ENCODE results near the gene CYREN. TPM values are rescaled to one million over a fixed set of nuclear protein-coding genes. Genes with fewer than 3 reads are reported as not detected.

CYREN gene
- total RNA-seq, 2 experiments from 2014 or later = 32.6 to 40.5 TPM

DNA sequence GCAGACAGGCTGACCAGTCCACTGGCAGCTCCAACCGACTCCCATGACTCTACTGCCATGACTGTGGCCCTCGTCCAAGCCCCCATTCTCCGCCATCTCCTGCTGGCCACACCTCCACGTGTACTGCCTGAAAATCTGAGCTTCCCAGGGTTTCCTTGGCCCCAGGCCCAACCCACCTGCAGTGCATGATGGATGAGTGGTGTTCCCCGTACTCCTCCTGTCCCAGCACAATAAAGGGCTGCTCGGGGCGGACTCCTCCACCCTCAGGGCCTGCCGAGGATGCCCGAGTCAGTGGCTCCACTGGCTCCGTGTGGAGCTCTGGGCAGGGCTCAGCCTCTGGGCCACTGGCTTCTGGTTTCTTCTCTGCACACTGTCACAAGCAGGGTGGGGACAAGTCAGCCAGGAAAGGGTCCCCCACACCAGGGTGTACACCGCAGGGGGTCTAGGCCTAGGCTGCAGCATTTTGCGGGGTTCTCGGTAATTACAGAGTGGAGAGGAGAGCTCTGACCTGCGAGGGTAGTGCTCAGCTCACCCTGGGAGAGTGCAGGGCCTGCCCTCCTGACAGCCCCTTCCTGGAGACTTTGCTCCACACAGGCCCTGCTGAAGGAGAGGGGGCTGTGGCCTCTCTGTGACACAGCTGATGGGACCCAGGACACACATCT, 25.6 kb upstream of the CYREN start:
- Mint-ChIP-seq H3K4me3 (no peak overlapping the region), H3K9me3 (ENCODE audit: low read depth) (no peaks in the 10 kb centered on the region), H3K4me1 (peaks cover 9% of the 10 kb centered on the region), H3K36me3 (ENCODE audit: low read depth) (peaks cover 44% of the 10 kb centered on the region), H3K27me3 (no peaks in the 10 kb centered on the region), H3K27ac (no peak overlapping the region)
- POLR2A ChIA-PET = no interaction called here
- intact Hi-C loops (cut with DNase I, micrococcal nuclease) = no loop called here
- ATAC-seq = no peak
- no peak for DNase-seq
- CTCF ChIA-PET = interaction anchor here (0.5 to 0.7 kb wide), 2 partner anchors 508 to 838 kb away, joined by 3 to 5 read pairs; no protein-coding TSS in a partner anchor

DNA sequence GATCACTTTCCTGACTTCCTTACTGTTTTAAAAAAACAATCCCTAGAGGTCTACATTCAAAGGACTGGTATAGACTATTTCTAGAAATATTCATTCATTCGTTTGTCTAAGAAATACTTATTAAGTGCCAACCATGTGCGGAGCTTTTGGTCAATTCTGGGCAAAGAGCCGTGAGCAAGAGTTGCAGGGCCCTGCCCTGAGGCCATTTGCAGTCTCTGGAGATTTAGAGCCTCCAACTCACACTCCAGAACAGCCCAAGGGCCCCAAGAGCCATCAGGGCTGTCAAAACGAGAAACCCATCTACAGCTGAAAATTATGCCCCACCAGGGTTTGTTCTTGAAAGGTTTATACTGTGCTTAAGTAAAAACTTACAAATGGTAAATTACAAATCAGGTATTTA, 24.6 kb upstream of the CYREN start:
- Mint-ChIP-seq H3K36me3 (ENCODE audit: low read depth) (peaks cover 47% of the 10 kb centered on the region), H3K27me3 (no peaks in the 10 kb centered on the region), H3K27ac (no peak overlapping the region), H3K9me3 (ENCODE audit: low read depth) (no peaks in the 10 kb centered on the region), H3K4me1 (peaks cover 9% of the 10 kb centered on the region), H3K4me3 (no peak overlapping the region)
- POLR2A ChIA-PET = no interaction called here
- no peak for ATAC-seq
- no peak for DNase-seq
- intact Hi-C loops (cut with DNase I, micrococcal nuclease) = no loop called here
- CTCF ChIA-PET = interaction anchor here (0.6 kb wide), 1 partner anchor 59 kb away, joined by 3 read pairs; no protein-coding TSS in a partner anchor

DNA sequence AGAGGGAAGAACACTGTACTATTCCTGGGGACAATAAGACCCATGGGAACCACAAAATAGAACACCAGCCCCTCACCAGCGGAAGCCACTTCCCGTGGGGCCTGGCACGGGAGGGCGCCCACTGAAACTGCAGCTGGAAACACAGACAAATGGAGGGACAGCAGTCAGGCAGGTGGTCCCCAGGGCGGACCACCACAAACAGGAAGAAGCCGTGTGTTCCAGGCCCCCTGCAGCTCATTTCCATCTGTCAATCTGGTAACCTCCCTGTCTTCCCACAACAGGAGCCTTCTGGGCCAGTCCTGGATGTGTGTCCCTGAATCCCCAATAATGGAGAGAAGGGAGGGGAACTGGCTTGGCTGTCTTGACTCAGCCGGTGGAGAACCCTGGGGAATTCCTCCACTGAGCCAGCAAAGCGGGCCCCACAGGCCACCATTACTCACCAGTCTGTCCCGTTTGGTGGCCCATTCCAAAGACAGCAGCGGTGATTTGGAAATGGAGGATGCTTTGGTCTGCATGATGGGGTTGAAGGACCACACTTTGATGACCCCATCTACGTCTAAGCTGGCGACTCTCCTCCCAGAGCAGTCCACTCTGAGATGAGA, 24.1 kb upstream of the CYREN start:
- intact Hi-C loops (cut with DNase I, micrococcal nuclease) = no loop called here
- ChIA-PET CTCF (interaction anchor here (0.6 kb wide), 1 partner anchor 60 kb away, joined by 3 read pairs; no protein-coding TSS in a partner anchor), POLR2A (no interaction called here)
- Mint-ChIP-seq H3K27ac (no peak overlapping the region), H3K9me3 (ENCODE audit: low read depth) (no peaks in the 10 kb centered on the region), H3K27me3 (no peaks in the 10 kb centered on the region), H3K36me3 (ENCODE audit: low read depth) (peaks cover 50% of the 10 kb centered on the region), H3K4me3 (no peak overlapping the region), H3K4me1 (peaks cover 9% of the 10 kb centered on the region)
- ATAC-seq (no peak), DNase-seq (no peak)

DNA sequence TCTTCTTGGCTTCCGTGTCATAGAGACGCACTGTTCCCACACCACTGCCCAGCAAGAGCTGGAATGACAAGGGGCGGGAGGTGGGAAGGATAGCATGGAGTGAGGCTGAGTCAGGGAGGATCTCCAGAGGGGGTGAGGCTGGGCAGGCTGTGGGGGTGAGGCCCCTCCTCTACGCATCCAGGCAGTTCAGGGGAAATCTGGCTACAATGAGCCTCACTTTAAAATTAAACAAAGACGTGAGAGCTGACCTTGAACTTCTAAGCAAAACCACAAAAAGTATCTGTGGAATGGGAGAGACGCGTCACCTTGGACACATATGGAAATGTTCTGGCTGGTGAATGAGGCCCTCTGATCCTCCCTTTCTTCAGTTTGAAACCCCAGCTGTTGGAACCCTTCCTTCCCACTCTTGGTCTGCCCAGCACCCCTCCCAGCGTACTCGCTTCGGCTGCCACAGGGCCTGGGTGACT, 23.1 kb upstream of the CYREN start:
- ChIA-PET POLR2A (no interaction called here), CTCF (no interaction called here)
- intact Hi-C loops (cut with DNase I, micrococcal nuclease) = no loop called here
- no peaks in the 10 kb centered on the region for H3K9me3 Mint-ChIP-seq (ENCODE audit: low read depth)
- no peak overlapping the region for H3K4me3 Mint-ChIP-seq
- H3K36me3 Mint-ChIP-seq (ENCODE audit: low read depth) = peaks cover 53% of the 10 kb centered on the region
- no peak for DNase-seq
- no peak for ATAC-seq
- H3K4me1 Mint-ChIP-seq = peaks cover 7% of the 10 kb centered on the region
- H3K27ac Mint-ChIP-seq = no peak overlapping the region
- H3K27me3 Mint-ChIP-seq = no peaks in the 10 kb centered on the region

DNA sequence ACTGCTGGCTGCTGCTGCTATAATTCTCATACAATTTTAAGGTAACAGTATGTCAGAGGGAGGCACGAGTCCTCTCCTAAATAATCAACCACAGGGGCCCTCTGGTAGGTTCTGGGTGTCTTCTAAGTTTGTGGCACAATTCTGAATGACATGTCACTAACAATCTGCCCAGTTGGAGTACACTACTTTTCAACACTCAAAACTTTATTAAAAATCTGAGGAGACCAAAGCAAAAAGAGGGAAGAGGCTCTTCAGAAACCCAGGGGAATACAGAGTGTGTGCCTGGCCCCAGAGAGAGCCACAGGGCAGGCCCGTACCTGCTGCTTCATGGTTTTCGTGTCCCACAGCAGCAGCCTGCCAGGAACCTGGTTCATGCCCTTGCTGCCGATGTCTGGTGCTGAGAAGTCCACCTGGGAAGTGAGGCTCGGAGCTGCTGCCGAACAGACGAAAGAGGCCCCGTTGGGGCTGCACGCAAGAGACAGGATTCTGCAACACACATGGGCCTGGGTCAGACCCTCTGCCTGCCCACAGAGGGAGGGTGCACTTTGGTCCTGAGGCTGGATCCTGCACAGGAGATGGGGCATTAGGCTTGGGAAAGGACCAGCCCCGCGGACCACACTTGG, 22.5 kb upstream of the CYREN start:
- DNase-seq (no peak), ATAC-seq (no peak)
- Mint-ChIP-seq H3K9me3 (ENCODE audit: low read depth) (no peaks in the 10 kb centered on the region), H3K4me3 (no peak overlapping the region), H3K4me1 (peaks cover under 1% of the 10 kb centered on the region), H3K36me3 (ENCODE audit: low read depth) (peaks cover 50% of the 10 kb centered on the region), H3K27me3 (no peaks in the 10 kb centered on the region), H3K27ac (no peak overlapping the region)
- POLR2A ChIA-PET = no interaction called here
- CTCF ChIA-PET = no interaction called here
- intact Hi-C loops (cut with DNase I, micrococcal nuclease) = no loop called here

DNA sequence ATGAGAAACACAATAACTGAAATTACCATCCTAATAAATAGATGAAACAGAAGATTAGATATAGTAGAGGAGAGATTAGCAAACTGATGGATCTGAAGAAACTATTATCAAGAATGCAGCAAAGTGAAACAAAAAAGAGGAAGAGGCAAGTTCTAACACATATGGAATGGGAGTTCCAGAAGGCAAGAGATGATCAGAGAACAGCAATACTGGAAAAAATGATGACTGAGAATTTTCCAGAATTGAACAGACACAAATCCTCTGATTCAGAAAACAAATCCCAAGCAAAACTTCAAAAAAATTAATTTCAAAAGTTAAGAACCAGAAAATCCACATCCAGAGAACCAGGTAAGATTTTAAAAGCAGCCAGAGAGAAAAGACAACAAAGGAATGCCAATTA, 20.2 kb upstream of the CYREN start:
- no peak for ATAC-seq
- Mint-ChIP-seq H3K27ac (no peak overlapping the region), H3K4me3 (no peak overlapping the region), H3K4me1 (no peaks in the 10 kb centered on the region), H3K27me3 (no peaks in the 10 kb centered on the region), H3K9me3 (ENCODE audit: low read depth) (no peaks in the 10 kb centered on the region), H3K36me3 (ENCODE audit: low read depth) (peaks cover 47% of the 10 kb centered on the region)
- POLR2A ChIA-PET = no interaction called here
- CTCF ChIA-PET = interaction anchor here (0.7 kb wide), 1 partner anchor 19 kb away, joined by 3 read pairs; no protein-coding TSS in a partner anchor
- intact Hi-C loops (cut with DNase I, micrococcal nuclease) = no loop called here
- no peak for DNase-seq

DNA sequence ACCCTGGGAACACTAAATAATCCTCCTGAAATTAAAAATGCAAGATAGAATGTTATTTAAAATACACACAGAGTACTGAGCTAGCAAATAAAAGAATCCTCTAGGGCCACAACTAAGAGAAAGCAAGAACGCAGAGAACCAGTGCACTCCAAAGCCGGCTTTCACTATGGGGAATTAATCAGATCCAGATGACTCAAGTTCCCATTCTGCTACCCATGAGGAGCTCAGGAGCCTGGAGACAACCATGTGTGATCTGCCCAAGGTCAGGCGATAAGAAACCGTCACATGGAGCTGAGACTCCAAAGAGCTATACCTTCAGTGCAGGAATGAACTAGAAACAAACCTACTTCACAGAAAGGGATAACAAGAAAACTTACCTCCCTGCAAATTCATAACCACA, 19.5 kb upstream of the CYREN start:
- DNase-seq (no peak), ATAC-seq (no peak)
- intact Hi-C loops (cut with DNase I, micrococcal nuclease) = no loop called here
- no peak overlapping the region for H3K27ac Mint-ChIP-seq
- CTCF ChIA-PET = no interaction called here
- H3K4me3 Mint-ChIP-seq = no peak overlapping the region
- no peaks in the 10 kb centered on the region for H3K9me3 Mint-ChIP-seq (ENCODE audit: low read depth)
- peaks cover 50% of the 10 kb centered on the region for H3K36me3 Mint-ChIP-seq (ENCODE audit: low read depth)
- H3K27me3 Mint-ChIP-seq = no peaks in the 10 kb centered on the region
- no peaks in the 10 kb centered on the region for H3K4me1 Mint-ChIP-seq
- POLR2A ChIA-PET = no interaction called here

DNA sequence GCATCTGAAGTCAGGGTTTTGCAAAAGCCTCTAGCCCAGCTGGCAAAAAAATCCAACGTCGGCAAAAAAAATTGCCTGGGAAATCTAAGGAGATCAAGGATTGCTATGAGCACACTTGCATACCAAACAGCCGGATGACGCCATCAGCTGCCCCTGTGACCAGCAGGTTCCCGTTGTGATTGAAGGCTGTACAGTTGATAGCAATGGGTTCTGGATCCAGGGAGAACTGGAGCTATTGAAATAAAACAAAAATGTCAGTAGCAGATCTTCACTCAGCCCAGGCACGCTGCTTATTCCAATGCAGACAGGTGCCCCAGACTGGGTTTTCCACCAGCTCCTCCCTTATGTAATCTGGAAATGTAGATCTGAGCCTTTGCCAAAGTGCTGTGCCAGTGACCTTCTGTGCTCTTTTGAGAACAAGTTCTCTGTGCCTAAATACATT, 18.7 kb upstream of the CYREN start:
- H3K27ac Mint-ChIP-seq = no peak overlapping the region
- ChIA-PET POLR2A (no interaction called here), CTCF (interaction anchor here (0.7 kb wide), 1 partner anchor 20 kb away, joined by 5 read pairs; no protein-coding TSS in a partner anchor)
- H3K4me3 Mint-ChIP-seq = no peak overlapping the region
- DNase-seq (no peak), ATAC-seq (no peak)
- intact Hi-C loops (cut with DNase I, micrococcal nuclease) = no loop called here
- H3K36me3 Mint-ChIP-seq (ENCODE audit: low read depth) = peaks cover 51% of the 10 kb centered on the region
- peaks cover under 1% of the 10 kb centered on the region for H3K9me3 Mint-ChIP-seq (ENCODE audit: low read depth)
- no peaks in the 10 kb centered on the region for H3K4me1 Mint-ChIP-seq
- H3K27me3 Mint-ChIP-seq = no peaks in the 10 kb centered on the region

DNA sequence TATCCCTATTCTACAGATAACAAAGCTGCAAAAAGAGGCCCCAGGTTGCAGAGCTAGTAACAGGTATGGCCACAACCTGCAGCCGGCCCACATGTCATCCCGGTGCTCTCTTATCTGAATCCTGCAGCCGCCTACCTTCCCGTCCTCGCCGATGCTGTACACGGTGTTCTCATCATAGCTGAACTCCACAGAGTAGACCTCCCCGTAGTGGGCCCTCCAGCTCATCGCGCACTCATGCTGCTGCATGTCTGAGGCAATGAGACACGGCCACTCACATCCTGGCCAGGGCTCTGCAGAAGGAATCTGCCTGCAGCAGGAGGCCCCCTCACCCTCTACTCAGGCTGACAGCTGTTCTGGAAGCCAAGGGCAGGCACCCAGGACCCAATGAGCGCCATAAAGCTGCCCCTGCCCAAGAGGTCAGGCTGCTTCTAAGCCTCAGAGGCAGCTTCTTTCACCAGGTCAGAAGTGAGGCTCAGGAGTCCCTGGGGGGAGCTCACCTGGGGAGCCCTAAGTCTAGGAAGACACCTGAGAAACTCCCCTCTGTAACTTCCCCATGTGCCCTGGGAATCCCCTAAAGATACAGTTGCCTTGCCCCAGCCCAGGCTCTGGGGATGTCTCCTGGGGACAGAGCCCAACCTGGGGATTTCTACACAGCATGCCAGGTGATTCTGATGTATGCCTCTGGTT, 17.9 kb upstream of the CYREN start:
- H3K27me3 Mint-ChIP-seq = no peaks in the 10 kb centered on the region
- H3K9me3 Mint-ChIP-seq (ENCODE audit: low read depth) = peaks cover 5% of the 10 kb centered on the region
- H3K4me1 Mint-ChIP-seq = no peaks in the 10 kb centered on the region
- H3K36me3 Mint-ChIP-seq (ENCODE audit: low read depth) = peaks cover 53% of the 10 kb centered on the region
- ATAC-seq (no peak), DNase-seq (no peak)
- H3K4me3 Mint-ChIP-seq = no peak overlapping the region
- ChIA-PET CTCF (interaction anchor here (0.6 to 0.7 kb wide), 2 partner anchors 20 to 493 kb away, joined by 3 to 5 read pairs; no protein-coding TSS in a partner anchor), POLR2A (no interaction called here)
- intact Hi-C loops (cut with DNase I, micrococcal nuclease) = no loop called here
- no peak overlapping the region for H3K27ac Mint-ChIP-seq

DNA sequence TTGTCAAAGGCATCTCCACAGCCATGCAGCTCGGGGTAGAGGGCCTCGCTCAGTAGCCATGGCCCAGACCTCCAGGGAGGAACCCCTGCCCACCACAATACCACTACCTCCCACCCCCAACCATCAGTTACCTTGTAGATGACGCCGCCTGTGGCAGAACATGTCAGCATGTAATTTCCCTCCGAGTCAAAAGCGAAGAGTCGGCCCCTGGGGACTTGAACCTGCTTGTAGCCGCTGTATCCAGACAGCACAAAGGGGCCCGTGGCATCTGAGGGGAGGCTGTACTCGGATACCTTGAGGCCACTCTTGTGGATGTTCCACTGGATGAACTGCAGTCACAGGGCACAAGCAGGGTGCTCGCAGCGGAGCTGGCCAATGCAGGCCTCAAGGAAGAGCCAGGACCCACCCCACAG, 16.3 kb upstream of the CYREN start:
- H3K4me3 Mint-ChIP-seq = no peak overlapping the region
- H3K27ac Mint-ChIP-seq = no peak overlapping the region
- peaks cover 58% of the 10 kb centered on the region for H3K36me3 Mint-ChIP-seq (ENCODE audit: low read depth)
- no peaks in the 10 kb centered on the region for H3K27me3 Mint-ChIP-seq
- DNase-seq = no peak
- intact Hi-C loops (cut with DNase I, micrococcal nuclease) = no loop called here
- H3K9me3 Mint-ChIP-seq (ENCODE audit: low read depth) = peaks cover 16% of the 10 kb centered on the region
- no peak for ATAC-seq
- H3K4me1 Mint-ChIP-seq = no peaks in the 10 kb centered on the region
- POLR2A ChIA-PET = no interaction called here
- CTCF ChIA-PET = no interaction called here

DNA sequence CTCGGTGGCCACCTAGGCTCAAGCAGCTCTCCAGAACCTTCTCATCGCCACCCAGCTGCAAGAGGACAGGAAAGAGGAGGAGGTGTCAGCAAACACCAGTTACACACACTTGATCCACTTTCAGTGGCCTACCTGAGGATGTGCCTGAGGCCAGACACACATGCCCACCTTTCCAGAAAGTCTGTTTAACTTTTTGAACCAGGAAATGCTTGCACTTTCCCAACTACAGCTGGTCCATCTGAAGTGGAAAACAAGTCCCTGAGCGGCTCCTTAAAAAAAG, 15.7 kb upstream of the CYREN start:
- ATAC-seq (no peak), DNase-seq (no peak)
- ChIA-PET POLR2A (interaction anchor here (0.6 kb wide), 1 partner anchor 334 kb away, joined by 3 read pairs; no protein-coding TSS in a partner anchor), CTCF (interaction anchor here (0.7 kb wide), 1 partner anchor 18 kb away, joined by 3 read pairs; no protein-coding TSS in a partner anchor)
- intact Hi-C loops (cut with DNase I, micrococcal nuclease) = no loop called here
- Mint-ChIP-seq H3K36me3 (ENCODE audit: low read depth) (peaks cover 60% of the 10 kb centered on the region), H3K4me1 (no peaks in the 10 kb centered on the region), H3K4me3 (no peak overlapping the region), H3K9me3 (ENCODE audit: low read depth) (peaks cover 21% of the 10 kb centered on the region), H3K27ac (no peak overlapping the region), H3K27me3 (no peaks in the 10 kb centered on the region)

Measured in activated CD4-positive, alpha-beta T cell treated with anti-CD3 and anti-CD28 coated beads for 36 hours (primary cell).